Hematopoietic multipotent progenitor cell (in vitro differentiated cells): ENCODE results near the gene KIF5B. TPM values are rescaled to one million over a fixed set of nuclear protein-coding genes. Genes with fewer than 3 reads are reported as not detected.
"Not testable (repeated sequence)": the region's sequence is repeated elsewhere in the genome, so short reads cannot be mapped to it uniquely, and the experiment has no call there.

ENCODE experiments used
- DNase-seq, 3 donors: peaks; one replicate each; pipeline ENCODE4 v3.0.0-alpha.2; 2011 to 2015; ENCODE audit warnings: low read depth in 2 of 3, low spot score in 2 of 3
- total RNA-seq: library from RNA; depleted of rRNA; stranded (reverse); fragments of >200 nt; gene quantifications from one replicate; pipeline ENCODE4 v1.2.3, GENCODE V29; 2012

Gene KIF5B
- total RNA-seq, 1 donor: 18.0 TPM

GRCh38 chr10:32060347-32060746 is 4.1 kb upstream of the KIF5B start:
- DNase-seq: no peak

GRCh38 chr10:32059472-32059871 is 3.2 kb upstream of the KIF5B start:
- DNase-seq: no peak

GRCh38 chr10:32057036-32057372 is 779 bp upstream of the KIF5B start:
- no peak for DNase-seq

GRCh38 chr10:32055478-32056135 is 618 bp downstream of the KIF5B start:
- peak; percentile 67 to 80 (median 78) for DNase-seq

GRCh38 chr10:32054094-32054493 is 2.1 kb downstream of the KIF5B start:
- DNase-seq: no peak

GRCh38 chr10:32053392-32053791 is 2.8 kb downstream of the KIF5B start:
- not testable (repeated sequence) for DNase-seq

- DNase-seq: no peak
These were observed 4.3 kb downstream of the KIF5B start for GRCh38 chr10:32051926-32052325.

- DNase-seq: no peak
These were observed 6.0 kb downstream of the KIF5B start for GRCh38 chr10:32050177-32050576.

- no peak for DNase-seq
These were observed 7.1 kb downstream of the KIF5B start for GRCh38 chr10:32049113-32049512.

GRCh38 chr10:32048282-32048681 is 7.9 kb downstream of the KIF5B start:
- DNase-seq: no peak

- no peak for DNase-seq
These were observed 8.3 kb downstream of the KIF5B start for GRCh38 chr10:32047881-32048280.

- DNase-seq: no peak
These were observed 10.1 kb downstream of the KIF5B start for GRCh38 chr10:32046151-32046550.

- not testable (repeated sequence) for DNase-seq
These were observed 13.5 kb downstream of the KIF5B start for GRCh38 chr10:32042730-32043129.

- no peak for DNase-seq
These were observed 14.8 kb downstream of the KIF5B start for GRCh38 chr10:32041290-32042028.

GRCh38 chr10:32039734-32040133 is 16.5 kb downstream of the KIF5B start:
- DNase-seq: no peak

- no peak for DNase-seq
These were observed 17.4 kb downstream of the KIF5B start for GRCh38 chr10:32038777-32039176.

GRCh38 chr10:32036922-32037321 is 19.3 kb downstream of the KIF5B start:
- no peak for DNase-seq

GRCh38 chr10:32035038-32035437 is 21.2 kb downstream of the KIF5B start:
- no peak for DNase-seq

- DNase-seq: no peak
These were observed 23.1 kb downstream of the KIF5B start for GRCh38 chr10:32033171-32033570.

GRCh38 chr10:32031920-32032319 is 24.3 kb downstream of the KIF5B start:
- no peak for DNase-seq

- DNase-seq: no peak
These were observed 24.8 kb downstream of the KIF5B start for GRCh38 chr10:32031424-32031823.

GRCh38 chr10:32028710-32029109 is 27.5 kb downstream of the KIF5B start:
- no peak for DNase-seq
